ENCODE measurements around the gene SLC6A15. TPM values are rescaled to one million over a fixed set of nuclear protein-coding genes. Genes with fewer than 3 reads are reported as not detected.

The SLC6A15 gene
- total and polyA plus RNA-seq, 2 of the 13 experiments (the other 11 are each of a cell fraction or from before 2014, with no cell fraction given) = not detected

GRCh38 chr12:84919271-84919670 lies 6.7 kb upstream of the SLC6A15 start:
- H3K9me3 ChIP-seq (ENCODE audit: low read length) = no peaks in the 10 kb centered on the region
- no peak overlapping the region for H3K9ac ChIP-seq (ENCODE audit: insufficient read depth, low read depth, low read length)
- FAIRE-seq (no peak), DNase-seq (ENCODE audit: low spot score) (no peak), ATAC-seq (no peak)
- POLR2A ChIA-PET = no interaction called here
- no peak overlapping the region for H3K4me3 ChIP-seq (replicated peaks in 1 of 3; ENCODE audit: insufficient read depth in 1 of 3, low read depth in 2 of 3, low read length in 3 of 3)
- 0% methylated on average over 1 of the region's 1 CpG for WGBS (ENCODE audit: low lambda C conversion rate)
- no peaks in the 10 kb centered on the region; a peak in 1 of 5 replicates for H3K27me3 ChIP-seq (ENCODE audit: control insufficient read depth in 1 of 2, insufficient read depth in 2 of 2, low read length in 2 of 2)
- H3K4me1 ChIP-seq (ENCODE audit: insufficient read depth, low read length) = no peaks in the 10 kb centered on the region
- BruUV-seq (replicated peaks) = no TSS peak
- intact Hi-C loops (cut with micrococcal nuclease; ENCODE audit: unreplicated experiment) = no loop called here
- in situ Hi-C loops (cut with HindIII; ENCODE audit: extremely low pct_ligation_motif_present, low pct_unique_long_range_greater_than_20kb) = no loop called here
- no peak overlapping the region for H3K27ac ChIP-seq (ENCODE audit: extremely low read length, insufficient read depth, low read length)
- H3K79me2 ChIP-seq (ENCODE audit: insufficient read depth, low read length) = no peaks in the 10 kb centered on the region
- H3K4me2 ChIP-seq (ENCODE audit: low read depth, low read length) = no peak overlapping the region
- H3K36me3 ChIP-seq (replicated peaks in 1 of 2; ENCODE audit: control insufficient read depth in 1 of 2, insufficient read depth in 2 of 2, low read length in 2 of 2) = no peaks in the 10 kb centered on the region
- H2AFZ ChIP-seq (ENCODE audit: low read length) = no peak overlapping the region
- H4K20me1 ChIP-seq (ENCODE audit: insufficient read depth, low read length) = no peaks in the 10 kb centered on the region
- CTCF ChIA-PET (ENCODE audit: low intra/inter-chr PET ratio, low total read pairs) = no interaction called here
- TF ChIP-seq, protein P1, sequence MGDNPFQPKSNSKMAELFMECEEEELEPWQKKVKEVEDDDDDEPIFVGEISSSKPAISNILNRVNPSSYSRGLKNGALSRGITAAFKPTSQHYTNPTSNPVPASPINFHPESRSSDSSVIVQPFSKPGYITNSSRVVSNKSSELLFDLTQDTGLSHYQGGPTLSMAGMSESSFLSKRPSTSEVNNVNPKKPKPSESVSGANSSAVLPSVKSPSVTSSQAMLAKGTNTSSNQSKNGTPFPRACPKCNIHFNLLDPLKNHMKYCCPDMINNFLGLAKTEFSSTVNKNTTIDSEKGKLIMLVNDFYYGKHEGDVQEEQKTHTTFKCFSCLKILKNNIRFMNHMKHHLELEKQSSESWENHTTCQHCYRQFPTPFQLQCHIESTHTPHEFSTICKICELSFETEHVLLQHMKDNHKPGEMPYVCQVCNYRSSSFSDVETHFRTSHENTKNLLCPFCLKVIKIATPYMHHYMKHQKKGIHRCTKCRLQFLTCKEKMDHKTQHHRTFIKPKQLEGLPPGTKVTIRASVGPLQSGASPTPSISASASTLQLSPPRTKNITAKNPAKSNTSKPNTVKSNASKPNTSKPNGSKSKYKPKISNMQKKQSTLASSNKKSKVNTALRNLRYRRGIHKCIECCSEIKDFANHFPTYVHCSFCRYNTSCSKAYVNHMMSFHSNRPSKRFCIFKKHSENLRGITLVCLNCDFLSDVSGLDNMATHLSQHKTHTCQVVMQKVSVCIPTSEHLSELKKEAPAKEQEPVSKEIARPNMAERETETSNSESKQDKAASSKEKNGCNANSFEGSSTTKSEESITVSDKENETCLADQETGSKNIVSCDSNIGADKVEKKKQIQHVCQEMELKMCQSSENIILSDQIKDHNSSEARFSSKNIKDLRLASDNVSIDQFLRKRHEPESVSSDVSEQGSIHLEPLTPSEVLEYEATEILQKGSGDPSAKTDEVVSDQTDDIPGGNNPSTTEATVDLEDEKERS (CRISPR knock-in tag; IDR thresholded peaks at IDR 0.05) = no peak
- TF ChIP-seq NFKB2 (CRISPR knock-in tag; IDR thresholded peaks at IDR 0.05; ENCODE audit: borderline replicate concordance) = no peak
- no peak for TF ChIP-seq CCAR2 (optimal IDR thresholded peaks at IDR 0.05; ENCODE audit: low read depth, low read length)
- TF ChIP-seq NCOA1 (CRISPR knock-in tag; IDR thresholded peaks at IDR 0.05) = no peak
- TF ChIP-seq BORCS8-MEF2B (CRISPR knock-in tag; IDR thresholded peaks at IDR 0.05) = no peak
- no peak for TF ChIP-seq ZNF772 (CRISPR knock-in tag; IDR thresholded peaks at IDR 0.05)
- no peak for TF ChIP-seq DDIT3 (CRISPR knock-in tag; IDR thresholded peaks at IDR 0.05)
- no peak for TF ChIP-seq TBX3 (IDR thresholded peaks at IDR 0.05; ENCODE audit: borderline replicate concordance)
- TF ChIP-seq TOPORS (CRISPR knock-in tag; IDR thresholded peaks at IDR 0.05) = no peak
- no peak for TF ChIP-seq ZBTB7A (CRISPR knock-in tag; IDR thresholded peaks at IDR 0.05)
- TF ChIP-seq HDAC2 (CRISPR knock-in tag; IDR thresholded peaks at IDR 0.05) = no peak
- TF ChIP-seq RBM22 (optimal IDR thresholded peaks at IDR 0.05; ENCODE audit: low read length) = no peak
- TF ChIP-seq, protein P2, sequence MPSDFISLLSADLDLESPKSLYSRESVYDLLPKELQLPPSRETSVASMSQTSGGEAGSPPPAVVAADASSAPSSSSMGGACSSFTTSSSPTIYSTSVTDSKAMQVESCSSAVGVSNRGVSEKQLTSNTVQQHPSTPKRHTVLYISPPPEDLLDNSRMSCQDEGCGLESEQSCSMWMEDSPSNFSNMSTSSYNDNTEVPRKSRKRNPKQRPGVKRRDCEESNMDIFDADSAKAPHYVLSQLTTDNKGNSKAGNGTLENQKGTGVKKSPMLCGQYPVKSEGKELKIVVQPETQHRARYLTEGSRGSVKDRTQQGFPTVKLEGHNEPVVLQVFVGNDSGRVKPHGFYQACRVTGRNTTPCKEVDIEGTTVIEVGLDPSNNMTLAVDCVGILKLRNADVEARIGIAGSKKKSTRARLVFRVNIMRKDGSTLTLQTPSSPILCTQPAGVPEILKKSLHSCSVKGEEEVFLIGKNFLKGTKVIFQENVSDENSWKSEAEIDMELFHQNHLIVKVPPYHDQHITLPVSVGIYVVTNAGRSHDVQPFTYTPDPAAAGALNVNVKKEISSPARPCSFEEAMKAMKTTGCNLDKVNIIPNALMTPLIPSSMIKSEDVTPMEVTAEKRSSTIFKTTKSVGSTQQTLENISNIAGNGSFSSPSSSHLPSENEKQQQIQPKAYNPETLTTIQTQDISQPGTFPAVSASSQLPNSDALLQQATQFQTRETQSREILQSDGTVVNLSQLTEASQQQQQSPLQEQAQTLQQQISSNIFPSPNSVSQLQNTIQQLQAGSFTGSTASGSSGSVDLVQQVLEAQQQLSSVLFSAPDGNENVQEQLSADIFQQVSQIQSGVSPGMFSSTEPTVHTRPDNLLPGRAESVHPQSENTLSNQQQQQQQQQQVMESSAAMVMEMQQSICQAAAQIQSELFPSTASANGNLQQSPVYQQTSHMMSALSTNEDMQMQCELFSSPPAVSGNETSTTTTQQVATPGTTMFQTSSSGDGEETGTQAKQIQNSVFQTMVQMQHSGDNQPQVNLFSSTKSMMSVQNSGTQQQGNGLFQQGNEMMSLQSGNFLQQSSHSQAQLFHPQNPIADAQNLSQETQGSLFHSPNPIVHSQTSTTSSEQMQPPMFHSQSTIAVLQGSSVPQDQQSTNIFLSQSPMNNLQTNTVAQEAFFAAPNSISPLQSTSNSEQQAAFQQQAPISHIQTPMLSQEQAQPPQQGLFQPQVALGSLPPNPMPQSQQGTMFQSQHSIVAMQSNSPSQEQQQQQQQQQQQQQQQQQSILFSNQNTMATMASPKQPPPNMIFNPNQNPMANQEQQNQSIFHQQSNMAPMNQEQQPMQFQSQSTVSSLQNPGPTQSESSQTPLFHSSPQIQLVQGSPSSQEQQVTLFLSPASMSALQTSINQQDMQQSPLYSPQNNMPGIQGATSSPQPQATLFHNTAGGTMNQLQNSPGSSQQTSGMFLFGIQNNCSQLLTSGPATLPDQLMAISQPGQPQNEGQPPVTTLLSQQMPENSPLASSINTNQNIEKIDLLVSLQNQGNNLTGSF (CRISPR knock-in tag; IDR thresholded peaks at IDR 0.05) = no peak
- no peak for TF ChIP-seq MLLT10 (CRISPR knock-in tag; IDR thresholded peaks at IDR 0.05)
- TF ChIP-seq ZNF567 (CRISPR knock-in tag; IDR thresholded peaks at IDR 0.05; ENCODE audit: borderline replicate concordance) = no peak
- no peak for TF ChIP-seq ZFP36 (IDR thresholded peaks at IDR 0.05; ENCODE audit: borderline replicate concordance, low read depth, low read length, partially characterized antibody)
